GM12878 (cell line): ENCODE results near the gene TSHZ1. TPM values are rescaled to one million over a fixed set of nuclear protein-coding genes. Genes with fewer than 3 reads are reported as not detected.
A peak's percentile ranks its signal among the peaks of the same experiment; 100 is the strongest.

ENCODE experiments used
- BACH1 ChIP-seq: fragments of 450-650 bp; IDR thresholded peaks from 2 replicates; pipeline ENCODE4 v1.6.1; 2017; ENCODE audit warnings: mild to moderate bottlenecking, borderline replicate concordance
- BHLHE40 ChIP-seq, 2 experiments: fragments of 450-650 bp in 1 of 2; IDR thresholded peaks; 2 replicates each; pipeline ENCODE4 v1.6.1; 2011 to 2017; ENCODE audit warnings: low read depth in 2 of 2, borderline replicate concordance in 1 of 2, improper control_type of control experiment in 1 of 2, low read length in 1 of 2, mild to moderate bottlenecking in 1 of 2
- CHD2 ChIP-seq: IDR thresholded peaks from 2 replicates; pipeline ENCODE4 v1.6.1; 2011; ENCODE audit warnings: low read depth, low read length, improper control_type of control experiment, borderline replicate concordance
- DPF2 ChIP-seq: fragments of 450-650 bp; IDR thresholded peaks from 2 replicates; pipeline ENCODE4 v1.6.1; 2017; ENCODE audit warnings: mild to moderate bottlenecking
- GABPA ChIP-seq: IDR thresholded peaks from 2 replicates; pipeline ENCODE4 v1.6.1; 2014; ENCODE audit warnings: antibody characterized with exemption, low read depth, mild to moderate bottlenecking, inconsistent platforms
- GATAD2B ChIP-seq: fragments of 450-650 bp; conservative IDR thresholded peaks from 2 replicates; pipeline ENCODE4 v1.6.1; 2017; ENCODE audit warnings: low read depth, mild to moderate bottlenecking, moderate library complexity
- IKZF1 ChIP-seq: fragments of 450-650 bp; conservative IDR thresholded peaks from 2 replicates; pipeline ENCODE4 v1.6.1; 2017; ENCODE audit warnings: antibody characterized with exemption, mild to moderate bottlenecking
- IRF3 ChIP-seq: fragments of 450-650 bp; IDR thresholded peaks from 2 replicates; pipeline ENCODE4 v1.6.1; 2014; ENCODE audit warnings: mild to moderate bottlenecking
- JUND ChIP-seq: IDR thresholded peaks from 2 replicates; pipeline ENCODE4 v1.6.1; 2012; ENCODE audit warnings: low read depth, mild to moderate bottlenecking, low read length, improper control_type of control experiment, moderate library complexity
- MYC ChIP-seq: IDR thresholded peaks from 2 replicates; pipeline ENCODE4 v1.6.1; 2011; ENCODE audit warnings: mild to moderate bottlenecking, low read length, moderate library complexity, inconsistent platforms; ENCODE audit not compliant: insufficient read depth, insufficient replicate concordance, insufficient read length, severe bottlenecking
- NKRF ChIP-seq: fragments of 450-650 bp; conservative IDR thresholded peaks from 2 replicates; pipeline ENCODE4 v1.6.1; 2017; ENCODE audit warnings: mild to moderate bottlenecking, moderate library complexity
- NRF1 ChIP-seq: conservative IDR thresholded peaks from 2 replicates; pipeline ENCODE4 v1.6.1; 2011; ENCODE audit warnings: mild to moderate bottlenecking, low read depth, low read length, improper control_type of control experiment
- SIN3A ChIP-seq: IDR thresholded peaks from 2 replicates; pipeline ENCODE4 v1.6.1; 2012; ENCODE audit warnings: low read depth, low read length, improper control_type of control experiment
- SREBF2 ChIP-seq: IDR thresholded peaks from 2 replicates; pipeline ENCODE4 v1.6.1; 2012; ENCODE audit warnings: mild to moderate bottlenecking, low read length
- STAT1 ChIP-seq: fragments of 450-650 bp; conservative IDR thresholded peaks from 2 replicates; pipeline ENCODE4 v1.6.1; 2014; ENCODE audit warnings: antibody characterized with exemption, mild to moderate bottlenecking
- TAF1 ChIP-seq: IDR thresholded peaks from 2 replicates; pipeline ENCODE4 v1.6.1; 2011; ENCODE audit warnings: mild to moderate bottlenecking, low read depth, low read length, borderline replicate concordance
- TBL1XR1 ChIP-seq: IDR thresholded peaks from 2 replicates; pipeline ENCODE4 v1.6.1; 2012; ENCODE audit warnings: low read depth, low read length, improper control_type of control experiment
- ZBTB11 ChIP-seq: fragments of 450-650 bp; formaldehyde crosslinking; IDR thresholded peaks from 2 replicates; pipeline ENCODE4 v1.5.0; 2022; ENCODE audit warnings: mild to moderate bottlenecking, missing genetic modification characterization
- ZNF207 ChIP-seq: fragments of 450-650 bp; IDR thresholded peaks from 2 replicates; pipeline ENCODE4 v1.6.1; 2014; ENCODE audit warnings: antibody characterized with exemption, mild to moderate bottlenecking, borderline replicate concordance
- ZNF217 ChIP-seq: fragments of 450-650 bp; IDR thresholded peaks from 2 replicates; pipeline ENCODE4 v1.6.1; 2017; ENCODE audit warnings: antibody characterized with exemption, mild to moderate bottlenecking
- ZNF24 ChIP-seq: fragments of 450-650 bp; IDR thresholded peaks from 2 replicates; pipeline ENCODE4 v1.6.1; 2017; ENCODE audit warnings: antibody characterized with exemption, mild to moderate bottlenecking
- polyA plus RNA-seq, 11 experiments: library from polyadenylated mRNA; depleted of rRNA in 4 of 11; unstranded in 6 of 11; stranded (reverse) in 5 of 11; fragments of >200 nt; fragmentation: Nextera tagmentation in 4 of 11; fragmentation: Illumina TruSeq in 1 of 11; extraction: Ambion mirVana in 4 of 11; extraction: Trizol in 1 of 11; gene quantifications; 1 replicate in 1 of 11; 2 replicates in 10 of 11; pipeline versions ENCODE4 v1.2.1 to v1.2.3, GENCODE V29; 2011 to 2016; ENCODE audit warnings: inconsistent platforms in 2 of 11, missing spikeins in 2 of 11, low read depth in 1 of 11
- total RNA-seq, 4 experiments: library from RNA; depleted of rRNA in 3 of 4; stranded (reverse); fragments of >200 nt in 3 of 4; fragmentation: Illumina TruSeq in 1 of 4; extraction: Trizol in 1 of 4; gene quantifications; 2 replicates each; pipeline versions ENCODE4 v1.2.1 to v1.2.3, GENCODE V29; 2013 to 2021

Gene TSHZ1
- total and polyA plus RNA-seq, 10 of the 15 experiments (the other 5 are each of a cell fraction or from before 2014, with no cell fraction given), result 2.2 to 15.2 (median 5.1) TPM

- TF ChIP-seq ZBTB11 (CRISPR knock-in tag) (peak; percentile 44; the same call in 1 of the 2 replicates), NRF1 (peak; percentile 39), GABPA (peak; percentile 28; the same call in 1 of the 2 replicates), STAT1 (peak; percentile 86; the same call in 1 of the 2 replicates), TBL1XR1 (0 out of 2 replicates have a peak, but pooled peaks have one; percentile 25), IKZF1 (peak; percentile 76), IRF3 (no peak), MYC (peak; percentile 59), TAF1 (0 out of 2 replicates have a peak, but pooled peaks have one; percentile 7), ZNF24 (0 out of 2 replicates have a peak, but pooled peaks have one; percentile 33), NKRF (peak; percentile 84), ZNF207 (peak; percentile 82; the same call in 1 of the 2 replicates), DPF2 (peak; percentile 59), SIN3A (peak; percentile 54; the same call in 1 of the 2 replicates), BACH1 (peak; percentile 78), CHD2 (no peak), BHLHE40 (IDR thresholded peaks at IDR 0.05; ENCODE audit: borderline replicate concordance in 1 of 2, low read depth in 2 of 2, low read length in 1 of 2) (peak; percentile 89 to 97), JUND (peak; percentile 21; the same call in 1 of the 2 replicates), SREBF2 (no peak), ZNF217 (no peak; the same call in 1 of the 2 replicates), GATAD2B (peak; percentile 83)
Measured at GRCh38 chr18:75209129-75209950, 1.3 kb upstream of the TSHZ1 start, which contains the start of gene PTGR3 (continued).
